ENCODE data around the gene ACTL10.

ACTL10 gene

GRCh38 chr20:33677991-33678702 is 11.4 kb downstream of the ACTL10 start:
- no peak for DNase-seq (ENCODE audit: low read depth)

DNA sequence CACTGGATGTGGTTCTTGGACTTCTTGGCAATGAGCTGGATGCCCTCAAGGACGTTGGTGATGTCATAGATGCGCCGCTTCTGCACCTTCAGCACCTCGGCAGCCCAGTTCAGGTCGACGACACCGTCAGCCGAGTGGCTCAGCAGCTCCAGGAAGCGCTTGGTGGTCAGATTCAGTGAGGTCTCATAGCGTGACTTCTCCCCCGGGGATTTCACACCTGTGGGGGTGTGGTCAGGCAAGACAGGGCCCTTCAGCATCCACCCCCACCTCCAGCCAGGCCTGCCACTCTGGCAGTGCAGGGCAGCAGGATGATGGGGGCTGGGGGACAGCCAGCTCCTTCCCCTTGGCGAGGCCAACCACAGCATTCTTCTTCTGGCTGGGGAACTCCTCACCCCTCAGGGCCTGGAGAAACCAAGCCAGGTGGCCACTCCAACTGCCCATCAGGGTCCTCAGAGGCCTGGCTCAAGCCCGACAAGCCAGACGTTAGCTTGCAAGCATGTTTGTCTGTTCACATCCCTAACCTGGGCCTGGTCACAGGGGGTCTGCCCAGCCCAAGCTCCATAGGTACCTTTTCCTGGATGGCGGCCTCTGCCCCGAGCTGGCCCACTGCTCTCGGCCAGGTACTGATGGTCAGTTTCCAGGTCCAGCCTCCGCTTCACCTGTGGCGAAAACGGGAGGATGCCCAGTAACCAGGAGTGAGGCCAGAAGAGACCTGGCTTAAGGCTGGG is 13.2 kb downstream of the ACTL10 start:
- DNase-seq (ENCODE audit: low read depth) = no peak

GRCh38 chr20:33680686-33681085 is 13.9 kb downstream of the ACTL10 start:
- no peak for DNase-seq (ENCODE audit: low read depth)

DNA sequence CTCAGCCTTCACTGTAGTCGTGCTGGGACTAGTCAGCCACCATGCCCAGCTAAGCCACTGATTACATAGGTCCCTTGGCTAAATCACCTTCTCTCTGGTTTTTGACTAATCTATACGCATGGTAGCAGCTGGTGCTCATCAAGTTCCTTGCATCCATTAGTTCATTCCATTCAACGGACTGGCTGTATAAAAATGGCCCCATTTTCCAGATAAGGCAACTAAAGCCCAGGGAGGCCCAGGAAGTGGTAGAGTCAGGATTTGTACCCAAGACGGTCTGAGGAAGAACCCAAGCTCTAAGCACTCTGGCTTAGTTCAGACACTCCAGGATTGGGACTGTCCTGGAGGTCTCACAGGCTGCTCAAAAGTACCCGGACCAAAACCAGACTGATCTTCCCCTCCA is 14.5 kb downstream of the ACTL10 start:
- no peak for DNase-seq (ENCODE audit: low read depth)

DNA sequence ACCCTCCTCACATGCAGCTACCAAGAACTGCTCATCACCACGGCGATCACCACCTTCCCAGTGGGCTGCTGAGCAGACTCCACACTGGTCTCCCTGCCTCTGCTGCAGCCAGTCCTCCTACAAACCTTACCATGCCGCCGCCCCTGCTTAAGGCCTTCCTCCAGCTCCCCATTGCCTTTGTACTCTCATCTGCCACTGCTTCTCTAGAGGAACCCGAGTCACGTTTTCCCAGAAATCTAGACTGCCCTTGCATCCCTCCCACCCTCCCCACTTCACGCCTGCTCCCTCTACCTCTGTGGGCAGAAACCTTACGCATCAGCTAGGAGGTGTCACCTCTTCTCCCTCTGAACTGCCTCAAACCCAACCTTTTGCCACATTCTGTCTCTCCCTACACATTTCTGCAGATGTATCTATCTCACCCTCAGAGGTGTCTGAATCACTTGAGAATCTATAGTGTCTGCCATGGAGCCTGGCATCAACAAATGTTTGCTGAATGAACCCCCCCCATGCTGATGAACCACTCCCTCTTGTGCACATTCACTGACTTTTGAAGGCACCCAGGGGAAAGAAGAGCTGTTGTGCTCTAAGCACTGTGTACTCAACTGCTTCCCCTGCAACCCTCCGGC is 15.1 kb downstream of the ACTL10 start:
- DNase-seq (ENCODE audit: low read depth) = no peak

GRCh38 chr20:33684533-33685327 is 18.0 kb downstream of the ACTL10 start:
- DNase-seq (ENCODE audit: low read depth) = no peak

DNA sequence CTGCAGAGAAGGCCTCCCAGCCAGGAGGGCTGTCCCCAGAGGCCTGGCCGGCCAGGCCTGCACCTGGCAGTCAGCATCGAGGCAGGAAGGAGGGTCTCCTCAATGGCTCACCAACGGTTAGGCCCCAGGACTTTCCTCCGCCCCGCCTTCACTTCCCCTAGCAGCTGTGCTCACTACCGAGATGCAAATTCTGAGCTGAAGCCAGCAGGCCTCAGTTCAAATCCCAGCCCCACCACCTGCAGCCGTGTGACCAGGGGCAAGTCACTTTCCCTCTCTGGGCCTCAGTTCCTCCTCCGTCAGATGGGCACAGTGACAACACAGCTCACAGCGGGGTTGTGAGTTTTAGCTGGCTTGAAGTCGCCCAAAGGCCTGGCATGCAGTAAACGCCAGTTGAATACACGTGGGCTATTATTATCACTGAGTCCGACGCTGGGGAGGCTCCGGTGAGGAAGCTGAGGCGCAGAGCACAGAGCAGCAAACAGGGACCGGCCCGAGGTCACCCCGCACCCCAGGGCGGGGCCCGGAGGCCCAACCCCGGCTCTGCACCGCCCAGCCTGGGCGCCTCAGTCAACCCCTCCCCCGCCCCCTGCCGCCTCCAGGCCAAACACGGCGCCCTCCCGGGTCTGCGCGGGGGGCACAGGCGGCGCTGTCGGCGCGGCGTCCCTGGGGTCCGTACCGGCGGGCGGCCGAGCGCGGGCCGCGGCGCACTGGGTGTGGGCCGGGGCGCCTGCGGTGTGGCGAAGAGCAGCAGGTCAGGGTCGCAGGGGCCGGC is 18.8 kb downstream of the ACTL10 start:
- no peak for DNase-seq (ENCODE audit: low read depth)

- DNase-seq (ENCODE audit: low read depth) = no peak
Measured at GRCh38 chr20:33686100-33686983, 19.6 kb downstream of the ACTL10 start, which contains the start of gene E2F1. TSS of gene E2F1 (minus strand) at chr20:33686385. CDS start at chr20:33686264, 121 bp downstream.

DNA sequence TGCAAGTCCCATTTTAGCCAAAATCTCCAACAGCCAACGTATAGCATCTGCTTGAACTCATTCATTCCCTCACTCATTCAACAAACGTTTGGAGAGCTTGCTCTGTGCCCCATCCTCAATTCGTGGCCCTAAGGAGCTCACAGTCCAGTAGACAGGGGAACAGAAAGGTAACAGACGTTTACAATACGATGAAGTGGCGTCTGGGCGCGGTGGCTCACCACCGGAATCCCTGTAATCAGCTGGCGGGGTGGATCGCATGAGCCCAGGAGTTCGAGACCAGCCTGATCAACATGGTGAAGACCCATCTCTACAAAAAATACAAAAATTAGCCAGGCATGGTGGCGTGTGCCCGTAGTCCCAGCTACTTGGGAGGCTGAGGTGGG is 20.2 kb downstream of the ACTL10 start:
- no peak for DNase-seq (ENCODE audit: low read depth)

- no peak for DNase-seq (ENCODE audit: low read depth)
Measured at GRCh38 chr20:33687370-33687915, 20.7 kb downstream of the ACTL10 start.

GRCh38 chr20:33687993-33688937 is 21.5 kb downstream of the ACTL10 start:
- DNase-seq (ENCODE audit: low read depth) = no peak

DNA sequence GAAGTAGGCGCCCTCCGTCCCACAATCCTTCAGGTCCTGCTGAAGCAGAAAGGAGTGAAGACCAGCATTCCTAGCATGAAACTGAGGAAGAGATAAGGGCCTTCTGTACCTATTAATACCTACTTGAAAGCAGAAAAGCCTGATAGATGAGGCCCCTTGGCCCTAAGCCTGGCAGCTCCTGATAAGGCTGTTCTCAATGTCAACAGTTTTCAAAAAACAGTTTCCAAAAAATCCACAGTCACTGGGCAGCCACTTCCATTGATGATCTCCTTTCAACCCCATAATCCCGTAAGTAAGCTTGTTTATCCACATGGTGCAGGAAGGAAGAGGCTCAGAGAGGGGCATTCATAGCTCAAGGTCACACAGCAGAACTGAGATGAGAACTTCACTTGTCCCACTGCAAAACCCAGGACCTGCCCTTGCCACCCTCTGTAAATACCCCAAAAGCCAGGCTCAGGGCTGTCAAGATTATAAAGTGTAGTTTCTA is 22.2 kb downstream of the ACTL10 start:
- no peak for DNase-seq (ENCODE audit: low read depth)

DNA sequence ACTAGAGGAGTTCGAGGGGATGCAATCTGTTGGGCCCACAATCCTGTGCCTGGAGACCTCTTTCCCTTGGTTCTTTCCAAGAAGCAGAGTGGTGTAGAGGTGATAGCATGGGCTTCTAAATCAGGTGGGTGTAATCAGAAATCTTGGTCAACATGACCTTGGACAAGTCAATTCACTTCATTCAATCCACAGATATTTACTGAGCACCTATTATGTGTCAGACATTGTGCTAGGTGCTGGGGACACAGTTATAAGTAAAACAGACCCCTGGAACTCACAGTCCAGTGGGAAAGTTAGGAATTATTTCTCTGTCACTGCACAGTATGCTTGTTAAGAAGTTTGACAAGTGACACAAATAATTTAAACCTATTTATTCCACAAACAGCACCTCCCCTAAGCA is 22.8 kb downstream of the ACTL10 start:
- no peak for DNase-seq (ENCODE audit: low read depth)

DNA sequence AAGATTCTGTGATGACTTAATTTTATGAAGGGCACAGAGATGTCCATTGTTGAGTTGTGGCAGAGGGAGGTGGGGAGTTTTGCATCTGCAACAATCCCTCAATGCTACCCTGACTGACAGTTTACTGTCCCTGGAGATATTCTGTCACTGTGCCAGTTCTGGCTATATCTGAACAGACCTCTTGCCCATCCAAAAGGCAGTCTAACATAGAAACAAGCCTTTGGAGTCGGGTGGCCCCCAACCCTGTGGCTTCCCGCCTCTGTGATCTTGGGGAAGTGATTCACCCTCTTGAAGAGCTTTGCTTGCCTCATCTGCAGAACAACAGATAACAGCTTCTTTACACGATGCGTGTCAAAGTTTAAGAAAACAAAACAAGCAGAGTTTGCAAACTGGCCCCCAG is 23.2 kb downstream of the ACTL10 start:
- no peak for DNase-seq (ENCODE audit: low read depth)

DNA sequence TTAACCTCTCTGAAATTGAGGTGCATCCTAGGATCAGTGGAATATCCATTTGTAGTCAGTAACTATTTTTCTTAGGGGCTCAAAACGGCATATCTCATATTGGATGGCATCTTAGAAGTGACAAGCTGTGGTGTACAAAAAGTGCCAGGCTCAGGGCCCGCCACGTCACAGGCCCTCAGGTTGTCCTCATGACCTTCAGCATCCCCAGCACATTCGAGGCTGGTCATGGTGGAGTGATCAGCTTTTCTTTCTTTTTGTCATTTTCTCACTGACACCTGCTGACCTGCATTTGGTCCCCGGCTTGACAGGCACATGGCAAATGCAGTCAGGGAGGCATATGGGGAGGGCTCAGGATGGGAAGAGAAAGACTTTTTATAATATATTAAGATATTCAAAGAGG is 26.5 kb downstream of the ACTL10 start:
- DNase-seq (ENCODE audit: low read depth) = no peak

- no peak for DNase-seq (ENCODE audit: low read depth)
Measured at GRCh38 chr20:33693741-33694638, 27.2 kb downstream of the ACTL10 start.

DNA sequence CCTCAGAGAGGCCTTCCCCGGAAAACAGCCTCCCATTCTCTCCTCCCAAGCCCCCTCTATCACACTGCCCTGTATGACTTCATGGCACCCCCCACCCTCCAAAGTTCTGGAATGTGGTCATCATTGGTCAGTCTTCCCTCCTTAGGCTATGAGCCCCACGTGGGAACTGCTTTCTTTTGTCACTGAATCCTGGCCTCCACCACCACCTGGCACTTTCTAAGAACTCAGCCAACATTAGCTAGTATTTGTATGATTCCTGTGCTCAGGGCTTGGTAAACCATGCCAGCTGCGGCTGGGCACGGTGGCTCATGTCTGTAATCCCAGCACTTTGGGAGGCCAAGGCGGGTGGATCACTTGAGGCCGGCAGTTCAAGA is 27.9 kb downstream of the ACTL10 start:
- DNase-seq (ENCODE audit: low read depth) = no peak

GRCh38 chr20:33696448-33696847 is 29.7 kb downstream of the ACTL10 start:
- no peak for DNase-seq (ENCODE audit: low read depth)

Measured in CMK (cell line).